Esophagus muscularis mucosa (tissue), 4 donors: ENCODE measurements around the gene MAU2. TPM values are rescaled to one million over a fixed set of nuclear protein-coding genes. Genes with fewer than 3 reads are reported as not detected.

Source experiments
- DNase-seq: peaks from one replicate; pipeline ENCODE4 v3.0.0-alpha.2; 2017; ENCODE audit errors: extremely low spot score
- H3K27ac ChIP-seq, 4 donors: fragments of 200-600 bp; sonication (generic); replicated peaks in 1 of 4; 1 replicate in 3 of 4; 2 replicates in 1 of 4; pipeline ENCODE4 v1.5.1; 2016 to 2019; ENCODE audit warnings: mild to moderate bottlenecking in 1 of 4
- H3K27me3 ChIP-seq, 4 donors: fragments of 200-600 bp; sonication (generic); one replicate each; pipeline versions ENCODE4 v1.5.1 to v1.6.0; 2016 to 2019
- H3K36me3 ChIP-seq, 4 donors: fragments of 200-600 bp; sonication (generic); one replicate each; pipeline ENCODE4 v1.5.1; 2016 to 2019
- H3K4me1 ChIP-seq, 4 donors: fragments of 200-600 bp; sonication (generic); one replicate each; pipeline ENCODE4 v1.5.1; 2016 to 2019
- H3K4me3 ChIP-seq, 4 donors: fragments of 200-600 bp; sonication (generic); 1 replicate in 2 of 4; 2 replicates in 2 of 4; pipeline ENCODE4 v1.5.1; 2016 to 2019; ENCODE audit warnings: mild to moderate bottlenecking in 4 of 4, moderate library complexity in 1 of 4
- H3K9me3 ChIP-seq, 4 donors: fragments of 200-600 bp; sonication (generic); 1 replicate in 3 of 4; 2 replicates in 1 of 4; pipeline ENCODE4 v1.5.1; 2016 to 2019
- EP300 ChIP-seq: sonication (generic); formaldehyde crosslinking; IDR thresholded peaks from one replicate; pipeline ENCODE4 v1.6.1; 2017; ENCODE audit warnings: antibody characterized with exemption
- POLR2A ChIP-seq: fragments of 450-650 bp; IDR thresholded peaks from one replicate; pipeline ENCODE4 v1.6.1; 2017; ENCODE audit warnings: antibody characterized with exemption, moderate library complexity, mild to moderate bottlenecking, low read depth
- POLR2AphosphoS5 ChIP-seq, 2 donors: sonication (generic); formaldehyde crosslinking; IDR thresholded peaks; one replicate each; pipeline ENCODE4 v1.6.1; 2017; ENCODE audit warnings: antibody characterized with exemption in 2 of 2
- WGBS: methylation state at CpG from one replicate; pipeline ENCODE4 v1.1.5; 2018; 5-methylcytosine and 5-hydroxymethylcytosine counted together
- intact Hi-C: fragments of 100-400 bp; cut with DNase I; formaldehyde crosslinking; loops from one replicate; pipeline ENCODE4 v1.15.1; 2023
- total RNA-seq, 4 donors: library from RNA; depleted of rRNA; stranded (reverse); fragments of >200 nt; gene quantifications; one replicate each; pipeline versions ENCODE4 v1.1.0 to v1.2.1, GENCODE V29; 2016
- TF ChIP-seq, protein P1 (sequence below), 3 experiments: fragments of 200-600 bp in 2 of 3; fragments of 450-650 bp in 1 of 3; sonication (generic) in 2 of 3; IDR thresholded peaks; one replicate each; pipeline ENCODE4 v1.5.1; 2017 to 2019; ENCODE audit warnings: antibody characterized with exemption in 3 of 3, mild to moderate bottlenecking in 2 of 3, moderate library complexity in 1 of 3

The MAU2 gene
- total RNA-seq, 4 donors from 2014 or later: 27.4 to 47.8 (median 37.6) TPM

- intact Hi-C loops: no loop called here
- no peak for DNase-seq
These were observed 60.6 kb downstream of the MAU2 start for GRCh38 chr19:19381007-19381926.

DNA sequence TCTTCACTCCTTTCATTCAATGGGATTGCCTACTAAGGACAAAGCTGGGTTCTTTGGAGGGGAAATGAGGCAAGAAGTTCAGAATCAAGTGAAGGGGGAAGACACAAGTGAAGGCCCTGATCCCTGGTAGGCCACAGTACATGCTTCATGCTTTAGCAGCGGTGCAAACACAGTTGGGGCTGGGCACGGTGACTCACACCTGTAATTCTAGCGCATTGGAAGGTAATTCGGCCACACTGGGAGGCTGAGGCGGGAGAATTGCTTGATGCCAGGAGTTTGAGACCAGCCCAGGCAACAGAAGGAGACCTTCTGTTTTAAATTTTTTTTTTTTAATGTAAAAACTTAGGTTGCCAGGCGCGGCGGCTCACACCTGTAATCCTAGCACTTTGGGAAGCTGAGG is 61.5 kb downstream of the MAU2 start:
- Histone ChIP-seq H3K27ac (no peak overlapping the region), H3K36me3 (no peaks in the 10 kb centered on the region), H3K4me1 (peaks cover 33 to 64% (median 43%) of the 10 kb centered on the region in 4 donors), H3K27me3 (no peaks in the 10 kb centered on the region), H3K9me3 (no peaks in the 10 kb centered on the region), H3K4me3 (no peak overlapping the region)
- TF ChIP-seq POLR2A: no peak
- TF ChIP-seq POLR2AphosphoS5 (IDR thresholded peaks at IDR 0.05): no peak
- TF ChIP-seq EP300: no peak
- TF ChIP-seq, protein P1, sequence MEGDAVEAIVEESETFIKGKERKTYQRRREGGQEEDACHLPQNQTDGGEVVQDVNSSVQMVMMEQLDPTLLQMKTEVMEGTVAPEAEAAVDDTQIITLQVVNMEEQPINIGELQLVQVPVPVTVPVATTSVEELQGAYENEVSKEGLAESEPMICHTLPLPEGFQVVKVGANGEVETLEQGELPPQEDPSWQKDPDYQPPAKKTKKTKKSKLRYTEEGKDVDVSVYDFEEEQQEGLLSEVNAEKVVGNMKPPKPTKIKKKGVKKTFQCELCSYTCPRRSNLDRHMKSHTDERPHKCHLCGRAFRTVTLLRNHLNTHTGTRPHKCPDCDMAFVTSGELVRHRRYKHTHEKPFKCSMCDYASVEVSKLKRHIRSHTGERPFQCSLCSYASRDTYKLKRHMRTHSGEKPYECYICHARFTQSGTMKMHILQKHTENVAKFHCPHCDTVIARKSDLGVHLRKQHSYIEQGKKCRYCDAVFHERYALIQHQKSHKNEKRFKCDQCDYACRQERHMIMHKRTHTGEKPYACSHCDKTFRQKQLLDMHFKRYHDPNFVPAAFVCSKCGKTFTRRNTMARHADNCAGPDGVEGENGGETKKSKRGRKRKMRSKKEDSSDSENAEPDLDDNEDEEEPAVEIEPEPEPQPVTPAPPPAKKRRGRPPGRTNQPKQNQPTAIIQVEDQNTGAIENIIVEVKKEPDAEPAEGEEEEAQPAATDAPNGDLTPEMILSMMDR (IDR thresholded peaks at IDR 0.05): no peak
- WGBS: 95% methylated on average over 8 of the region's 8 CpGs
- no peak for DNase-seq
- intact Hi-C loops: no loop called here

More at GRCh38 chr19:19381007-19381926, 60.6 kb downstream of the MAU2 start:
- Histone ChIP-seq H3K9me3 (no peaks in the 10 kb centered on the region), H3K27ac (no peak overlapping the region), H3K36me3 (no peaks in the 10 kb centered on the region), H3K4me3 (no peak overlapping the region), H3K27me3 (no peaks in the 10 kb centered on the region), H3K4me1 (peaks cover 25 to 58% (median 34%) of the 10 kb centered on the region in 4 donors)
- 80% methylated on average over 11 of the region's 11 CpGs for WGBS
- TF ChIP-seq POLR2AphosphoS5 (IDR thresholded peaks at IDR 0.05) (no peak), EP300 (no peak), POLR2A (no peak)
- TF ChIP-seq, protein P1 (IDR thresholded peaks at IDR 0.05): no peak

DNA sequence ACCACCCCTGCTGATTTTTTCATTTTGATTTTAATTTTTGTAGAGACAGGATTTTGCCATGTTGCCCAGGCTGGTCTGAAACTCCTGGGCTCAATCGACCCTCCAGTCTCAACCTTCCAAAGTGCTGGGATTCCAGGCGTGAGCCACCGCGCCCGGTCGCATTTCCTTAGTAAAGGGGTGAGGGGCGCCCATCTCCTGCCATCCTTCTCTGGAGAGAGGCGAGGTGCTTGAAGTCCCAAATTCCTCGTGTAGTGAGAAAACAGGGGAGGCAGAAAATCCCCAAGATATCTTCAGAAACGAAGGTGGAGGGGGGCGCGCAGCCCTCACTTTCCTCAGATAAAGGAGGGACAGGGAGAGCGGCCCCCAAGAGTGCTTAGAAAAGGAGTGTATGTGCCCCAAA is 63.9 kb downstream of the MAU2 start:
- TF ChIP-seq POLR2A (no peak), EP300 (no peak), POLR2AphosphoS5 (IDR thresholded peaks at IDR 0.05) (no peak)
- TF ChIP-seq, protein P1 (IDR thresholded peaks at IDR 0.05): no peak
- Histone ChIP-seq H3K27ac (peak overlapping the region in 3 of 4 donors; percentile 83 to 90 (median 88)), H3K27me3 (no peaks in the 10 kb centered on the region), H3K36me3 (no peaks in the 10 kb centered on the region), H3K4me3 (peak overlapping the region; percentile 84 to 92 (median 89)), H3K9me3 (no peaks in the 10 kb centered on the region), H3K4me1 (peaks cover 39 to 55% (median 47%) of the 10 kb centered on the region in 4 donors)
- no peak for DNase-seq
- WGBS: 71% methylated on average over 13 of the region's 13 CpGs
- intact Hi-C loops: no loop called here

DNA sequence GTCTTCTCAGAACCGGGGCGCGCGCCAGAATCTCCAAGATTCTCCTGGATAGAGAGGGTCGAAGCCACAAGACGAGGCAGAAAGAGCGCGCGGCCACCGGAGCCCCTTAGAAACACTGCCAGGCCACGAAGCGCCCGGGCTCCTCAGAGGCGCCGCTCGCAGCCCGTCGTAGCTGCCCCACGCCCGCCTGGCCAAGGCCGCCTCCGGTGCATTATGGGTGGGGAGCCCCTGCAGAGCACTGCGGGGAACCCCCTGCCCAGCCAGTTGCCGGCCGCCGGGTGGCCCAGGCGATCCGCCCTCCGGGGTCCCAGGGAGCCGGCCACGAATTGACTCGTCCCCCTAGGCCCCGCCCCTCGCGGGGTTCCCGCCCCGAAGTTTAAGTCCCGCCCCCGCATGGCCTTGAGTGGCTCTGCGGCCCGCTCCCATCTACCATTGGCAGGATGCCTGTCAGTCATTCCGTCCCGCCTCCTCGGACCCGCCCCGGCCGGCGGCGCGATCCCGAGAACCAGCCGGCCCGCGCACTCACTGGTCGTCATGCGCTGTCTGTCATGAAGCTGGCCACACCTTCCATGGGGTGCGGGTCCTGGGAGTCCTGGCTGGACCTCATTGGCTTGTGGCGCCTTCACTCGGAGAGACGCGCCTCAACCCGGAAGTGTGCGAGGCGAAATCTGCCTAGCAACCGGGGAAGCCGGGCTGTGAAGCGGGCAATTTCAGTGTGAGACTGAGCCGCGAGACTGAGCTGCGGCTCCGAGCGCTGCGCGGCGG is 64.7 kb downstream of the MAU2 start:
- Histone ChIP-seq H3K27me3 (no peaks in the 10 kb centered on the region), H3K4me1 (peaks cover 39 to 59% (median 44%) of the 10 kb centered on the region in 4 donors), H3K27ac (peak overlapping the region; percentile 83 to 90 (median 87)), H3K4me3 (peak overlapping the region; percentile 84 to 92 (median 89)), H3K9me3 (no peaks in the 10 kb centered on the region), H3K36me3 (no peaks in the 10 kb centered on the region)
- WGBS: 0% methylated on average over 6 of the region's 75 CpGs
- intact Hi-C loops: no loop called here
- DNase-seq: peak; percentile 100
- TF ChIP-seq POLR2A (no peak), EP300 (no peak), POLR2AphosphoS5 (IDR thresholded peaks at IDR 0.05) (peak; percentile 72 to 76)
- TF ChIP-seq, protein P1 (IDR thresholded peaks at IDR 0.05): peak; percentile 21 to 40 (median 24)
